ENCODE data around the gene ZNF431. TPM values are rescaled to one million over a fixed set of nuclear protein-coding genes. Genes with fewer than 3 reads are reported as not detected.

The ZNF431 gene
- total and polyA plus RNA-seq, 2 of the 8 experiments (the other 6 are each of a cell fraction or from before 2014, with no cell fraction given): 6.7 to 43.2 TPM

- no peak overlapping the region for H2BK15ac ChIP-seq (ENCODE audit: low read length)
- H3K23me2 ChIP-seq (ENCODE audit: low read depth, low read length): no peaks in the 10 kb centered on the region; the same call in 1 of the 2 replicates
- H2BK12ac ChIP-seq (ENCODE audit: low read depth, low read length): no peak overlapping the region
- no peak overlapping the region for H3K9ac ChIP-seq (replicated peaks in 1 of 4; ENCODE audit: extremely low read depth in 1 of 4, low read depth in 3 of 4, low read length in 3 of 4)
- H4K91ac ChIP-seq (replicated peaks; ENCODE audit: insufficient read length, low read length): no peak overlapping the region
- WGBS, 2 experiments (ENCODE audit: extremely low coverage in 1 of 2, insufficient coverage in 1 of 2, insufficient read length in 1 of 2, insufficient replicate concordance in 2 of 2, low coverage in 1 of 2, low lambda C conversion rate in 2 of 2, missing lambda C conversion rate in 1 of 2): 96% methylated on average over 2 of the region's 2 CpGs; no CpG with 5 or more reads in 1 of the 2 experiments
- no peak overlapping the region for H4K8ac ChIP-seq (ENCODE audit: extremely low read depth, insufficient read depth, low read length)
- H2BK5ac ChIP-seq (ENCODE audit: low read depth, low read length): no peak overlapping the region
- no peak overlapping the region for H3K4me3 ChIP-seq (ENCODE audit: extremely low read depth in 1 of 4, insufficient read depth in 2 of 4, low read depth in 3 of 4, low read length in 4 of 4)
- no peak overlapping the region for H2BK120ac ChIP-seq (replicated peaks; ENCODE audit: low read depth, low read length)
- FAIRE-seq (no peak), DNase-seq (ENCODE audit: low read depth in 1 of 2, low spot score in 2 of 2) (no peak)
- no peak overlapping the region for H3K18ac ChIP-seq (ENCODE audit: extremely low read depth, low read length)
- H2AFZ ChIP-seq (ENCODE audit: low read length): no peak overlapping the region
- no peak overlapping the region for H3K14ac ChIP-seq (ENCODE audit: insufficient read length)
- H3K56ac ChIP-seq (replicated peaks; ENCODE audit: insufficient read length, low read depth, low read length): no peak overlapping the region
- H3K27me3 ChIP-seq (replicated peaks in 1 of 4; ENCODE audit: control insufficient read depth in 3 of 4, extremely low read depth in 1 of 4, insufficient read depth in 3 of 4, low read length in 3 of 4): no peaks in the 10 kb centered on the region
- peaks cover 2% of the 10 kb centered on the region; the same call in 1 of the 2 replicates for H3K79me1 ChIP-seq (ENCODE audit: low read depth, low read length)
- H3K4ac ChIP-seq (replicated peaks; ENCODE audit: insufficient read length, low read depth, low read length): no peak overlapping the region
- H3K4me2 ChIP-seq (ENCODE audit: insufficient read depth in 1 of 2, low read depth in 2 of 2, low read length in 2 of 2): no peak overlapping the region
- H4K5ac ChIP-seq (ENCODE audit: insufficient read length, low read depth, low read length): no peak overlapping the region
- peaks cover 2 to 44% (median 8%) of the 10 kb centered on the region in 4 experiments; a peak in 6 of 8 replicates for H3K36me3 ChIP-seq (ENCODE audit: control insufficient read depth in 2 of 4, insufficient read depth in 4 of 4, low read length in 3 of 4)
- no peak overlapping the region for H2AK5ac ChIP-seq (ENCODE audit: low read depth, low read length)
- no peaks in the 10 kb centered on the region for H3K9me3 ChIP-seq (ENCODE audit: insufficient read depth in 2 of 2, low read depth in 1 of 2, low read length in 1 of 2)
- no peak overlapping the region for H3K23ac ChIP-seq (ENCODE audit: insufficient read length)
- H3K27ac ChIP-seq (ENCODE audit: low read depth, low read length): no peak overlapping the region
- peaks cover 0 to 3% of the 10 kb centered on the region in 2 experiments for H4K20me1 ChIP-seq (replicated peaks in 1 of 2; ENCODE audit: control insufficient read depth in 1 of 2, insufficient read depth in 2 of 2, low read length in 2 of 2)
- CTCF ChIA-PET (ENCODE audit: partially characterized antibody): interaction anchor here (0.6 to 1.0 kb wide), 2 partner anchors 44 to 101 kb away, joined by 4 to 7 read pairs; no protein-coding TSS in a partner anchor
- peaks cover 3 to 35% of the 10 kb centered on the region in 2 experiments; a peak in 3 of 4 replicates for H3K79me2 ChIP-seq (ENCODE audit: control insufficient read depth in 1 of 2, insufficient read depth in 2 of 2, low read length in 2 of 2)
- H3K4me1 ChIP-seq (replicated peaks in 1 of 4; ENCODE audit: control insufficient read depth in 3 of 4, insufficient read depth in 4 of 4, low read length in 3 of 4): no peaks in the 10 kb centered on the region
- no peak overlapping the region for H2BK20ac ChIP-seq (ENCODE audit: low read length)
- POLR2A ChIA-PET (ENCODE audit: partially characterized antibody): no interaction called here
- TF ChIP-seq KDM5A (IDR thresholded peaks at IDR 0.05; ENCODE audit: low read length) (no peak), E2F6 (IDR thresholded peaks at IDR 0.05) (no peak), SIN3A (conservative IDR thresholded peaks at IDR 0.05 in 1 of 2, IDR thresholded peaks at IDR 0.05 in 1 of 2; ENCODE audit: low read depth in 1 of 2, low read length in 2 of 2) (no peak), FOSL1 (IDR thresholded peaks at IDR 0.05; ENCODE audit: insufficient read depth, low read depth, low read length) (no peak), BACH1 (IDR thresholded peaks at IDR 0.05; ENCODE audit: low read length) (no peak), POLR2A (IDR thresholded peaks at IDR 0.05; ENCODE audit: control extremely low read depth in 1 of 2, low read depth in 2 of 2, low read length in 2 of 2) (no peak), TCF12 (IDR thresholded peaks at IDR 0.05; ENCODE audit: low read depth, low read length) (no peak), JUND (IDR thresholded peaks at IDR 0.05; ENCODE audit: low read length) (no peak), HDAC2 (IDR thresholded peaks at IDR 0.05; ENCODE audit: borderline replicate concordance in 1 of 2, low read depth in 2 of 2, low read length in 2 of 2) (no peak), TEAD4 (IDR thresholded peaks at IDR 0.05; ENCODE audit: low read depth, low read length) (no peak), CTBP2 (IDR thresholded peaks at IDR 0.05; ENCODE audit: borderline replicate concordance, insufficient read depth, insufficient read length, low read length) (no peak), EZH2 (IDR thresholded peaks at IDR 0.05; ENCODE audit: low read depth, low read length, severe bottlenecking) (no peak), TAF1 (IDR thresholded peaks at IDR 0.05; ENCODE audit: low read depth, low read length) (no peak), JUN (IDR thresholded peaks at IDR 0.05; ENCODE audit: low read depth, low read length) (no peak)
Measured at GRCh38 chr19:21166436-21166835, 24.6 kb downstream of the ZNF431 start.
